ENCODE results near the gene PCDHA13.

Gene PCDHA13

DNA sequence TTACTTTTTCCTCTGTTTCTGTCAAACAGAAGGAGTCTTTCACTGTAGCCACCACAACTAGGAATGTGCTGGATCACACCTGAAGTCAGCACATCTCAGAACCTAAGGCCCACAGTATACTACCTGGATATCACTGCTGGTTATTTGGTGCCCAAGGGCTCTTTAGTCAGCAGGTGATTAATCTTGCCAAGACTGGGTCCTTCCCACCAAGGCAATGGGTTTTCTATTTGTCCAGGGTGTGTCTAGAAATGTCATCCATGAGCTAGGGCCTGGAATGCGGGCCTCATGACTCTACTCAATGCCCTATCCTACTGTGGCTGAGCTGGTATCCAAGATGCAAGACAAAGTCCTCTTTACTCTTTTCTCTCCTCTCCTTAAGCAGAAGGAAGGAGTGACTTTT lies 34.4 kb downstream of the PCDHA13 start:
- TF ChIP-seq, protein P1, sequence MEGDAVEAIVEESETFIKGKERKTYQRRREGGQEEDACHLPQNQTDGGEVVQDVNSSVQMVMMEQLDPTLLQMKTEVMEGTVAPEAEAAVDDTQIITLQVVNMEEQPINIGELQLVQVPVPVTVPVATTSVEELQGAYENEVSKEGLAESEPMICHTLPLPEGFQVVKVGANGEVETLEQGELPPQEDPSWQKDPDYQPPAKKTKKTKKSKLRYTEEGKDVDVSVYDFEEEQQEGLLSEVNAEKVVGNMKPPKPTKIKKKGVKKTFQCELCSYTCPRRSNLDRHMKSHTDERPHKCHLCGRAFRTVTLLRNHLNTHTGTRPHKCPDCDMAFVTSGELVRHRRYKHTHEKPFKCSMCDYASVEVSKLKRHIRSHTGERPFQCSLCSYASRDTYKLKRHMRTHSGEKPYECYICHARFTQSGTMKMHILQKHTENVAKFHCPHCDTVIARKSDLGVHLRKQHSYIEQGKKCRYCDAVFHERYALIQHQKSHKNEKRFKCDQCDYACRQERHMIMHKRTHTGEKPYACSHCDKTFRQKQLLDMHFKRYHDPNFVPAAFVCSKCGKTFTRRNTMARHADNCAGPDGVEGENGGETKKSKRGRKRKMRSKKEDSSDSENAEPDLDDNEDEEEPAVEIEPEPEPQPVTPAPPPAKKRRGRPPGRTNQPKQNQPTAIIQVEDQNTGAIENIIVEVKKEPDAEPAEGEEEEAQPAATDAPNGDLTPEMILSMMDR (IDR thresholded peaks at IDR 0.05; ENCODE audit: low read depth, low read length), result no peak
- no peak for DNase-seq (ENCODE audit: extremely low read depth, low read depth)

GRCh38 chr5:140923601-140924000 lies 41.7 kb downstream of the PCDHA13 start:
- TF ChIP-seq, protein P1 (IDR thresholded peaks at IDR 0.05; ENCODE audit: low read depth, low read length), result no peak
- no peak for DNase-seq (ENCODE audit: extremely low read depth, low read depth)

DNA sequence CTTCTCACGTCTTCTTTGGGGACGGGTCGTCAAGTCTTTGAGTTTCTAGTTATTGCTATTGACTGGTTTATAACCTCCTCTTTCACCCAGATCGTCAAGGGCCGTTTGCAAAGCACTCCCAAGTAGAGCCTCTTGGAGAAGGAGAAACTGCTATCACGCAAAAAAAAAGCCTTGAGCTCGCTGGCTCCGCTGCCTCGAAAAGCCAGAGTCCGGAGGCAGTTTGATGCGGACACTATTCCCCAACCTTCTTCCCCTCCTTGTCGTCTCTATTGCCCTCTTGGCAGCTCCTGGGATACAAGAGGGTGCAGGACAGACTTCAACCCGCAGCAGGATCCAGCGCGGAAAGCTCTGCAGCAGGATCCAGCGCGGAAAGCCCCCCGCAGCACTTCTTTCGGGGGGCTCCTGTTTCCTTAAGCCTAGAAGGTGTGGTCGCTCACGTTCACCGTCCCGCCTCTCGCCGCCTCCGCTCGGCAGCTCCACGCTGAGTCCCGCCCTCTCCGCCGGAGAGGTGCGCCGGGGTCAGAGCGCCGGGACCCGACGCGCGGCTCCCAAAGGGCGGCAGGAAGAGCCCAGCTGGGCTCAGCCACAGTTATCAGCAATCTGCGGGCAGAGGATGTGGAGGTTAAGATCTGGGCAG lies 44.0 kb downstream of the PCDHA13 start, which contains the start of gene PCDHAC1:
Gene PCDHAC1, plus strand, starts transcription at position 494 of the 637 bp plus-strand sequence. CDS start 594 bp downstream, outside the sequence.
- no peak for DNase-seq (ENCODE audit: extremely low read depth, low read depth)
- TF ChIP-seq, protein P1 (IDR thresholded peaks at IDR 0.05; ENCODE audit: low read depth, low read length), result no peak

DNA sequence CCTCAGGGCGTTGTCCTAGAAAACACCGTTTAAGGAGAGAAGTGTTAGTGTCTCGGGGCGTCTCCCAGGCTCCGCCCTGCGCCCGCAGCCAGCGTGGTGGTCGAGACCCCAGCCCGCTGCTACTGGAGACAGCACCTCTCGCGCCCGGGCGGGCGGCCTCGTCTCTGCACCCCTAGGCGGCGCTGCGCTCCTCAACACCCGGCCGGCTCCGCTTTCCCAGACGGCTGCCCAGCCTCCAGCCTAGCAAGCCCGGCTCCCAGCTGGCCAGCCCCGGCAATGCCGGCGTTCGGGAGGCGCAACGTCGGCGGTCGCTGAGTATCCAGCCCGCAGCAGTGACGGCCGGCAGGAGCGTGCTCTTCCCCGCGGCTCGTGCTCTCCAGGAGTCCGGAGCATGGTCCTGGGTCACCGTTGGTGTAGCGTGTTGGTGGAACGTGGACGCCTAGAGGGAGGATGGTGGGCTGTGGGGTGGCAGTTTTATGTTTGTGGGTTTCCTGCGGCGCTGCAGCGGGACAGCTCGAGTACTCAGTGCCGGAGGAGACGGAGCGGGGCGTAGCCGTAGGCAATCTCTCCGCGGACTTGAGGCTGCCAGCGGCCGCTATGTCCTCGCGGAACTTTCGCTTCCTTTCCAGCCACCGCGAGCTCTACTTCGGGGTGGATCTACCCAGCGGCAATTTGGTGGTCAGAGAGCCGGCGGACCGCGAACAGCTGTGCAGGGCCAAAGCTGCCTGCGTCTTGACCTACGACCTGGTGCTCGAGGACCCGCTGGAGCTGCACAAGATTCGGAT lies 44.7 kb downstream of the PCDHA13 start:
- DNase-seq (ENCODE audit: extremely low read depth, low read depth), result no peak
- TF ChIP-seq, protein P1 (IDR thresholded peaks at IDR 0.05; ENCODE audit: low read depth, low read length), result peak; percentile 33

- TF ChIP-seq, protein P1 (IDR thresholded peaks at IDR 0.05; ENCODE audit: low read depth, low read length), result no peak
Measured at GRCh38 chr5:140927228-140927573, 45.3 kb downstream of the PCDHA13 start.

More at GRCh38 chr5:140927228-140927573, 45.3 kb downstream of the PCDHA13 start:
- DNase-seq (ENCODE audit: extremely low read depth, low read depth), result no peak
